AG04450 (cell line): ENCODE results near the gene ZNF507. TPM values are rescaled to one million over a fixed set of nuclear protein-coding genes. Genes with fewer than 3 reads are reported as not detected.

ENCODE experiments used
- CTCF ChIA-PET: fragments of 300-600, 350-600 bp; formaldehyde crosslinking; extraction: SDS; loops from one replicate; lab custom pipeline; 2022; ENCODE audit warnings: antibody characterized with exemption, inconsistent platforms; lab: Charles Lee
- POLR2A ChIA-PET: fragments of 350-600 bp; formaldehyde crosslinking; extraction: SDS; loops from one replicate; lab custom pipeline; 2021; ENCODE audit warnings: antibody characterized with exemption, inconsistent platforms; lab: Yijun Ruan, JAX
- DNase-seq: peaks from one replicate; pipeline ENCODE4 v3.0.0-alpha.2; 2011; ENCODE audit warnings: low read depth, low spot score
- H3K27ac ChIP-seq: one replicate; pipeline ENCODE4 v1.5.1; 2012; ENCODE audit warnings: low read depth, low read length, control low read depth
- H3K27me3 ChIP-seq: one replicate; pipeline ENCODE4 v1.6.0; 2012; ENCODE audit warnings: low read length; ENCODE audit not compliant: control insufficient read depth, insufficient read depth
- H3K4me3 ChIP-seq: 2 replicates; pipeline ENCODE4 v1.5.1; 2011; ENCODE audit warnings: mild to moderate bottlenecking, low read depth, low read length, control low read depth
- H3K9me3 ChIP-seq: 2 replicates; pipeline ENCODE4 v1.5.1; 2012; ENCODE audit warnings: low read length; ENCODE audit not compliant: control insufficient read depth, insufficient read depth
- CTCF ChIP-seq: IDR thresholded peaks from 2 replicates; pipeline ENCODE4 v1.5.1; 2011; ENCODE audit warnings: low read depth, low read length, control low read depth, inconsistent platforms
- polyA plus RNA-seq: library from polyadenylated mRNA; depleted of rRNA; stranded (reverse); fragments of >200 nt; gene quantifications from 2 replicates; pipeline ENCODE4 v1.2.3, GENCODE V29; 2011

ZNF507 gene
- polyA plus RNA-seq, 1 experiment, result 20.3 TPM

GRCh38 chr19:32350987-32351348 is 5.6 kb downstream of the ZNF507 start:
- Histone ChIP-seq H3K27me3 (no peaks in the 10 kb centered on the region), H3K27ac (no peak overlapping the region), H3K9me3 (no peaks in the 10 kb centered on the region), H3K4me3 (no peak overlapping the region)
- ChIA-PET POLR2A (interaction anchor here (1.5 to 1.7 kb wide), 2 partner anchors 23 to 54 kb away, joined by 5 to 12 read pairs; partner anchors contain the start of gene DPY19L3), CTCF (interaction anchor here (1.1 to 2.1 kb wide), 2 partner anchors 11 to 14 kb away, joined by 4 to 10 read pairs; no protein-coding TSS in a partner anchor)
- no peak for TF ChIP-seq CTCF
- no peak for DNase-seq

- Histone ChIP-seq H3K27ac (no peak overlapping the region), H3K9me3 (no peaks in the 10 kb centered on the region), H3K27me3 (no peaks in the 10 kb centered on the region), H3K4me3 (no peak overlapping the region)
- no peak for TF ChIP-seq CTCF
- no peak for DNase-seq
- ChIA-PET POLR2A (interaction anchor here (1.7 kb wide), 1 partner anchor 22 kb away, joined by 5 read pairs; no protein-coding TSS in a partner anchor), CTCF (interaction anchor here (1.2 kb wide), 1 partner anchor 14 kb away, joined by 4 read pairs; no protein-coding TSS in a partner anchor)
Measured at GRCh38 chr19:32352241-32352630, 6.8 kb downstream of the ZNF507 start.

- Histone ChIP-seq H3K4me3 (no peak overlapping the region), H3K9me3 (no peaks in the 10 kb centered on the region), H3K27ac (no peak overlapping the region), H3K27me3 (no peaks in the 10 kb centered on the region)
- ChIA-PET POLR2A (no interaction called here), CTCF (no interaction called here)
- no peak for DNase-seq
- TF ChIP-seq CTCF, result no peak
Measured at GRCh38 chr19:32354345-32354744, 8.9 kb downstream of the ZNF507 start.

GRCh38 chr19:32355309-32355708 is 9.9 kb downstream of the ZNF507 start:
- DNase-seq, result no peak
- Histone ChIP-seq H3K9me3 (no peaks in the 10 kb centered on the region), H3K27ac (no peak overlapping the region), H3K27me3 (no peaks in the 10 kb centered on the region), H3K4me3 (no peak overlapping the region)
- CTCF ChIA-PET, result no interaction called here
- no peak for TF ChIP-seq CTCF
- POLR2A ChIA-PET, result no interaction called here

GRCh38 chr19:32357720-32358119 is 12.3 kb downstream of the ZNF507 start:
- Histone ChIP-seq H3K27me3 (no peaks in the 10 kb centered on the region), H3K4me3 (no peak overlapping the region), H3K9me3 (no peaks in the 10 kb centered on the region), H3K27ac (no peak overlapping the region)
- DNase-seq, result no peak
- POLR2A ChIA-PET, result interaction anchor here (0.7 kb wide), 1 partner anchor 32 kb away, joined by 3 read pairs; no protein-coding TSS in a partner anchor
- CTCF ChIA-PET, result interaction anchor here (0.6 to 1.9 kb wide), 7 partner anchors 17 to 1690 kb away, joined by 3 to 9 read pairs (median 4); no protein-coding TSS in a partner anchor
- peak; percentile 44 for TF ChIP-seq CTCF
